ENCODE results near the gene PTPN14.

- TF ChIP-seq CTCF (IDR thresholded peaks at IDR 0.05 in 4 of 5, conservative IDR thresholded peaks at IDR 0.05 in 1 of 5) (no peak), POLR2A (IDR thresholded peaks at IDR 0.05) (no peak)
Observed at GRCh38 chr1:214496126-214496525, 55.3 kb downstream of the PTPN14 start.
